ENCODE measurements around the gene NHERF2.

- TF ChIP-seq SP1 (IDR thresholded peaks at IDR 0.05) (no peak), FOXM1 (IDR thresholded peaks at IDR 0.05; ENCODE audit: borderline replicate concordance) (no peak), LEF1 (IDR thresholded peaks at IDR 0.05; ENCODE audit: borderline replicate concordance) (no peak), BHLHE40 (IDR thresholded peaks at IDR 0.05; ENCODE audit: borderline replicate concordance) (no peak), TARDBP (IDR thresholded peaks at IDR 0.05) (no peak)
Measured at GRCh38 chr16:2039274-2040031, 12.8 kb downstream of the NHERF2 start.
